HG03469 (cell line): ENCODE measurements around the gene RBBP7.
"Not testable (repeated sequence)": the region's sequence is repeated elsewhere in the genome, so short reads cannot be mapped to it uniquely, and the experiment has no call there.

ENCODE experiments used
- ATAC-seq: cut with Tn5 transposase; IDR thresholded peaks from one replicate; pipeline ENCODE4 v1.9.1; 2021; ENCODE audit warnings: mild to moderate bottlenecking, moderate library complexity, moderate number of reproducible peaks; ENCODE audit not compliant: unreplicated experiment

Gene RBBP7

GRCh38 chrX:16867947-16868346 lies 2.2 kb downstream of the RBBP7 start:
- ATAC-seq, result no peak

GRCh38 chrX:16862829-16863228 lies 7.3 kb downstream of the RBBP7 start:
- ATAC-seq, result no peak

- ATAC-seq, result no peak
Observed at GRCh38 chrX:16856744-16857143, 13.4 kb downstream of the RBBP7 start.

- ATAC-seq, result not testable (repeated sequence)
Observed at GRCh38 chrX:16856076-16856404, 14.1 kb downstream of the RBBP7 start.

- ATAC-seq, result no peak
Observed at GRCh38 chrX:16855363-16856075, 14.6 kb downstream of the RBBP7 start.

- ATAC-seq, result no peak
Observed at GRCh38 chrX:16853537-16853936, 16.6 kb downstream of the RBBP7 start.

- ATAC-seq, result no peak
Observed at GRCh38 chrX:16852617-16853179, 17.5 kb downstream of the RBBP7 start.

GRCh38 chrX:16851827-16852226 lies 18.3 kb downstream of the RBBP7 start:
- no peak for ATAC-seq

GRCh38 chrX:16851421-16851820 lies 18.7 kb downstream of the RBBP7 start:
- no peak for ATAC-seq

- ATAC-seq, result no peak
Observed at GRCh38 chrX:16848541-16848940, 21.6 kb downstream of the RBBP7 start.

- no peak for ATAC-seq
Observed at GRCh38 chrX:16845686-16846085, 24.5 kb downstream of the RBBP7 start.

GRCh38 chrX:16843208-16843909 lies 26.8 kb downstream of the RBBP7 start:
- no peak for ATAC-seq

- no peak for ATAC-seq
Observed at GRCh38 chrX:16842684-16843083, 27.5 kb downstream of the RBBP7 start.

GRCh38 chrX:16839852-16840460 lies 30.2 kb downstream of the RBBP7 start:
- no peak for ATAC-seq

- ATAC-seq, result no peak
Observed at GRCh38 chrX:16839219-16839851, 30.8 kb downstream of the RBBP7 start.

GRCh38 chrX:16838202-16839066 lies 31.7 kb downstream of the RBBP7 start:
- no peak for ATAC-seq

- ATAC-seq, result no peak
Observed at GRCh38 chrX:16836371-16836770, 33.8 kb downstream of the RBBP7 start.

- ATAC-seq, result no peak
Observed at GRCh38 chrX:16834806-16835205, 35.4 kb downstream of the RBBP7 start.

- no peak for ATAC-seq
Observed at GRCh38 chrX:16832301-16832700, 37.9 kb downstream of the RBBP7 start.

- ATAC-seq, result no peak
Observed at GRCh38 chrX:16828124-16828908, 41.8 kb downstream of the RBBP7 start.
